Thyroid gland (tissue), 4 donors: Measurements from ENCODE around the gene ZDHHC9. TPM values are rescaled to one million over a fixed set of nuclear protein-coding genes. Genes with fewer than 3 reads are reported as not detected.

ENCODE experiments used
- DNase-seq, 2 donors: peaks; one replicate each; pipeline ENCODE4 v3.0.0-alpha.2; 2019
- H3K27ac ChIP-seq, 3 donors: fragments of 200-600 bp; sonication (generic); 1 replicate in 2 of 3; 2 replicates in 1 of 3; pipeline ENCODE4 v1.5.1; 2016 to 2019; ENCODE audit warnings: mild to moderate bottlenecking in 1 of 3, moderate library complexity in 1 of 3
- H3K27me3 ChIP-seq: fragments of 200-600 bp; sonication (generic); one replicate; pipeline ENCODE4 v1.5.1; 2019
- H3K36me3 ChIP-seq, 2 donors: fragments of 200-600 bp; sonication (generic); one replicate each; pipeline ENCODE4 v1.5.1; 2016 to 2019
- H3K4me1 ChIP-seq, 2 donors: fragments of 200-600 bp; sonication (generic); one replicate each; pipeline ENCODE4 v1.5.1; 2017 to 2019
- H3K4me3 ChIP-seq, 3 donors: fragments of 200-600 bp; sonication (generic); replicated peaks in 1 of 3; 1 replicate in 2 of 3; 2 replicates in 1 of 3; pipeline ENCODE4 v1.5.1; 2016; ENCODE audit warnings: mild to moderate bottlenecking in 1 of 3
- H3K9me3 ChIP-seq: fragments of 200-600 bp; sonication (generic); one replicate; pipeline ENCODE4 v1.5.1; 2017
- CTCF ChIP-seq, 6 experiments: fragments of 200-600 bp in 3 of 6; fragments of 450-650 bp in 3 of 6; sonication (generic) in 3 of 6; IDR thresholded peaks; one replicate each; pipeline ENCODE4 v1.5.1; 2016 to 2019; ENCODE audit warnings: antibody characterized with exemption in 6 of 6, mild to moderate bottlenecking in 2 of 6, inconsistent platforms in 1 of 6, moderate library complexity in 1 of 6
- POLR2A ChIP-seq, 2 donors: fragments of 450-650 bp; IDR thresholded peaks; one replicate each; pipeline ENCODE4 v1.6.1; 2017; ENCODE audit warnings: antibody characterized with exemption in 2 of 2, mild to moderate bottlenecking in 2 of 2, moderate library complexity in 1 of 2
- WGBS, 2 donors: methylation state at CpG; one replicate each; pipeline ENCODE4 v1.1.5; 2017; 5-methylcytosine and 5-hydroxymethylcytosine counted together
- intact Hi-C: fragments of 100-400 bp; cut with DNase I; formaldehyde crosslinking; loops from one replicate; pipeline ENCODE4 v1.15.1; 2023
- total RNA-seq, 4 donors: library from RNA; depleted of rRNA; stranded (reverse); fragments of >200 nt; gene quantifications; one replicate each; pipeline ENCODE4 v1.2.3, GENCODE V29; 2016

The ZDHHC9 gene
- total RNA-seq, 4 donors from 2014 or later, result 19.7 to 35.6 (median 25.3) TPM

- H3K27me3 ChIP-seq, result no peaks in the 10 kb centered on the region
- TF ChIP-seq POLR2A (IDR thresholded peaks at IDR 0.05), result no peak
- no peak for TF ChIP-seq CTCF (IDR thresholded peaks at IDR 0.05)
- WGBS, 2 donors, result 82 to 88% methylated on average over 6 of the region's 6 CpGs
- no peaks in the 10 kb centered on the region for H3K9me3 ChIP-seq
- no peak for DNase-seq
- no peak overlapping the region for H3K4me3 ChIP-seq
- no peaks in the 10 kb centered on the region for H3K4me1 ChIP-seq
- intact Hi-C loops, result no loop called here
- no peaks in the 10 kb centered on the region for H3K36me3 ChIP-seq
- H3K27ac ChIP-seq, result no peak overlapping the region
These were observed 29.9 kb downstream of the ZDHHC9 start for GRCh38 chrX:129813662-129814368.

GRCh38 chrX:129808829-129809796 is 34.6 kb downstream of the ZDHHC9 start:
- H3K27me3 ChIP-seq, result no peaks in the 10 kb centered on the region
- WGBS, 2 donors, result 91 to 96% methylated on average over 7 of the region's 7 CpGs
- no peaks in the 10 kb centered on the region for H3K36me3 ChIP-seq
- DNase-seq, result no peak
- no peak overlapping the region for H3K4me3 ChIP-seq
- intact Hi-C loops, result no loop called here
- no peaks in the 10 kb centered on the region for H3K9me3 ChIP-seq
- TF ChIP-seq CTCF (IDR thresholded peaks at IDR 0.05) (no peak), POLR2A (IDR thresholded peaks at IDR 0.05) (no peak)
- no peak overlapping the region for H3K27ac ChIP-seq
- no peaks in the 10 kb centered on the region for H3K4me1 ChIP-seq

- 77 to 85% methylated on average over 2 of the region's 2 CpGs for WGBS, 2 donors
- no peak overlapping the region for H3K27ac ChIP-seq
- H3K36me3 ChIP-seq, result no peaks in the 10 kb centered on the region
These were observed 35.4 kb downstream of the ZDHHC9 start for GRCh38 chrX:129808158-129808828.

GRCh38 chrX:129804806-129805205 is 38.9 kb downstream of the ZDHHC9 start:
- Histone ChIP-seq H3K4me3 (no peak overlapping the region), H3K27me3 (no peaks in the 10 kb centered on the region), H3K4me1 (no peaks in the 10 kb centered on the region), H3K36me3 (no peaks in the 10 kb centered on the region), H3K27ac (no peak overlapping the region), H3K9me3 (no peaks in the 10 kb centered on the region)
- intact Hi-C loops, result no loop called here
- TF ChIP-seq CTCF (IDR thresholded peaks at IDR 0.05), result no peak
- no peak for TF ChIP-seq POLR2A (IDR thresholded peaks at IDR 0.05)
- DNase-seq, result no peak
- WGBS, 2 donors, result 88 to 92% methylated on average over 4 of the region's 4 CpGs

More at GRCh38 chrX:129808158-129808828, 35.4 kb downstream of the ZDHHC9 start:
- no peak for DNase-seq
- Histone ChIP-seq H3K9me3 (no peaks in the 10 kb centered on the region), H3K4me1 (no peaks in the 10 kb centered on the region), H3K4me3 (no peak overlapping the region), H3K27me3 (no peaks in the 10 kb centered on the region)
- no peak for TF ChIP-seq POLR2A (IDR thresholded peaks at IDR 0.05)
- TF ChIP-seq CTCF (IDR thresholded peaks at IDR 0.05), result no peak
- intact Hi-C loops, result no loop called here
